HL-60 (cell line): ENCODE data around the gene WWP2.

Experiments used
- DNase-seq, 2 experiments: peaks; one replicate each; pipeline ENCODE4 v3.0.0-alpha.2; 2010 to 2020; ENCODE audit warnings: low read depth in 1 of 2, low spot score in 1 of 2
- H3K27ac ChIP-seq: fragments of 250-450 bp; sonication (Bioruptor Pico); replicated peaks from 2 replicates; pipeline ENCODE4 v1.5.1; 2020; ENCODE audit warnings: mild to moderate bottlenecking, moderate library complexity
- H3K27me3 ChIP-seq: fragments of 250-450 bp; sonication (Bioruptor Pico); 2 replicates; pipeline ENCODE4 v1.5.1; 2021; ENCODE audit warnings: mild to moderate bottlenecking, moderate library complexity; ENCODE audit not compliant: insufficient read depth, poor library complexity, severe bottlenecking
- H3K4me3 ChIP-seq: replicated peaks from 2 replicates; pipeline ENCODE4 v1.5.1; 2011; ENCODE audit warnings: mild to moderate bottlenecking, control low read depth, low read length; ENCODE audit not compliant: insufficient read depth
- CTCF ChIP-seq: IDR thresholded peaks from one replicate; pipeline ENCODE4 v1.5.1; 2011; ENCODE audit warnings: low read length, control low read depth, inconsistent platforms; ENCODE audit not compliant: insufficient read depth
- GABPA ChIP-seq: IDR thresholded peaks from 2 replicates; pipeline ENCODE4 v1.6.1; 2012; ENCODE audit warnings: low read depth
- POLR2AphosphoS5 ChIP-seq: IDR thresholded peaks from 2 replicates; pipeline ENCODE4 v1.6.1; 2012; ENCODE audit warnings: low read depth
- REST ChIP-seq: IDR thresholded peaks from 2 replicates; pipeline ENCODE4 v1.6.1; 2012; ENCODE audit warnings: low read depth; ENCODE audit not compliant: insufficient replicate concordance
- SPI1 ChIP-seq: IDR thresholded peaks from 2 replicates; pipeline ENCODE4 v1.6.1; 2012; ENCODE audit warnings: low read depth, mild to moderate bottlenecking, borderline replicate concordance

WWP2 gene

GRCh38 chr16:69724981-69725479 is 37.1 kb upstream of the WWP2 start:
- no peak for DNase-seq
- no peak overlapping the region for H3K4me3 ChIP-seq
- no peak overlapping the region for H3K27ac ChIP-seq
- H3K27me3 ChIP-seq = no peaks in the 10 kb centered on the region
- TF ChIP-seq CTCF (no peak), REST (no peak), SPI1 (no peak)

- H3K4me3 ChIP-seq = peak overlapping the region; percentile 58
- no peak for DNase-seq
- no peaks in the 10 kb centered on the region for H3K27me3 ChIP-seq
- H3K27ac ChIP-seq = peak overlapping the region; percentile 79
- TF ChIP-seq SPI1 (no peak), GABPA (no peak), REST (no peak), POLR2AphosphoS5 (no peak), CTCF (no peak)
Measured at GRCh38 chr16:69725480-69726312, 36.4 kb upstream of the WWP2 start.

- Histone ChIP-seq H3K27me3 (no peaks in the 10 kb centered on the region), H3K4me3 (peak within 1 kb of the TSS; percentile 58), H3K27ac (peak within 1 kb of the TSS; percentile 79)
- peak; percentile 45; the same call in 1 of the 2 replicates for TF ChIP-seq POLR2AphosphoS5
- TF ChIP-seq GABPA = no peak
- TF ChIP-seq REST = no peak
- no peak for TF ChIP-seq CTCF
- no peak for TF ChIP-seq SPI1
- DNase-seq = peak; percentile 86 to 93
Measured at GRCh38 chr16:69726313-69727060, 35.6 kb upstream of the WWP2 start, which contains the start of gene NQO1. Gene NQO1, minus strand, starts transcription at chr16:69726560. Its CDS starts 121 bp downstream, at chr16:69726439.
